Right atrium auricular region (tissue), 2 donors: Measurements from ENCODE around the gene ATG12. TPM values are rescaled to one million over a fixed set of nuclear protein-coding genes. Genes with fewer than 3 reads are reported as not detected.
"Not testable (repeated sequence)": the region's sequence is repeated elsewhere in the genome, so short reads cannot be mapped to it uniquely, and the experiment has no call there.

Source experiments
- DNase-seq: peaks from one replicate; pipeline ENCODE4 v3.0.0-alpha.2; 2019; ENCODE audit warnings: low spot score
- H3K27ac ChIP-seq, 2 donors: fragments of 200-600 bp; sonication (generic); 1 replicate in 1 of 2; 2 replicates in 1 of 2; pipeline ENCODE4 v1.5.1; 2016 to 2019
- H3K27me3 ChIP-seq, 2 donors: fragments of 200-600 bp; sonication (generic); one replicate each; pipeline versions ENCODE4 v1.5.1 to v1.6.0; 2017 to 2019
- H3K36me3 ChIP-seq: fragments of 200-600 bp; sonication (generic); one replicate; pipeline ENCODE4 v1.5.1; 2016
- H3K4me1 ChIP-seq, 2 donors: fragments of 200-600 bp; sonication (generic); one replicate each; pipeline versions ENCODE4 v1.5.1 to v1.6.0; 2017 to 2019
- H3K4me3 ChIP-seq, 2 donors: fragments of 200-600 bp; sonication (generic); 1 replicate in 1 of 2; 2 replicates in 1 of 2; pipeline ENCODE4 v1.5.1; 2017 to 2019; ENCODE audit warnings: mild to moderate bottlenecking in 1 of 2, moderate library complexity in 1 of 2
- H3K9me3 ChIP-seq, 2 donors: fragments of 200-600 bp; sonication (generic); one replicate each; pipeline ENCODE4 v1.5.1; 2019
- CTCF ChIP-seq, 2 donors: fragments of 200-600 bp; sonication (generic); IDR thresholded peaks; one replicate each; pipeline ENCODE4 v1.5.1; 2019; ENCODE audit warnings: antibody characterized with exemption in 2 of 2
- total RNA-seq, 2 donors: library from RNA; depleted of rRNA; stranded (reverse); fragments of >200 nt; gene quantifications; one replicate each; pipeline ENCODE4 v1.1.0, GENCODE V29; 2016

The ATG12 gene
- 10 to 100 TPM; 15.7 to 19.4 TPM for total RNA-seq

- H3K9me3 ChIP-seq, result no peaks in the 10 kb centered on the region
- H3K4me3 ChIP-seq, result peak within 1 kb of the TSS; percentile 86 to 88
- no peaks in the 10 kb centered on the region for H3K27me3 ChIP-seq
- peaks cover 8% of the 10 kb centered on the region for H3K36me3 ChIP-seq
- peak within 1 kb of the TSS; percentile 97 to 98 for H3K27ac ChIP-seq
- DNase-seq, result peak; percentile 90
- H3K4me1 ChIP-seq, result peaks cover 0 to 52% of the 10 kb centered on the region in 2 donors
- no peak for TF ChIP-seq CTCF (IDR thresholded peaks at IDR 0.05)
Measured at GRCh38 chr5:115841382-115842088, at the start of gene ATG12, which contains the start of gene AP3S1. Gene ATG12 (minus strand): TSS chr5:115841565. CDS start chr5:115841552, 13 bp downstream. Gene AP3S1 (plus strand): TSS chr5:115841935. CDS start chr5:115842038, 103 bp downstream.

GRCh38 chr5:115888027-115888426 is 46.7 kb upstream of the ATG12 start:
- Histone ChIP-seq H3K4me1 (no peaks in the 10 kb centered on the region), H3K27ac (no peak overlapping the region), H3K27me3 (no peaks in the 10 kb centered on the region), H3K36me3 (no peaks in the 10 kb centered on the region), H3K9me3 (no peaks in the 10 kb centered on the region), H3K4me3 (no peak overlapping the region)
- no peak for DNase-seq
- TF ChIP-seq CTCF (IDR thresholded peaks at IDR 0.05), result no peak

GRCh38 chr5:115885208-115885607 is 43.8 kb upstream of the ATG12 start:
- H3K27ac ChIP-seq, H3K4me3 ChIP-seq, H3K36me3 ChIP-seq, H3K9me3 ChIP-seq, H3K27me3 ChIP-seq, DNase-seq, H3K4me1 ChIP-seq: not testable (repeated sequence)

- H3K9me3 ChIP-seq, result no peaks in the 10 kb centered on the region
- TF ChIP-seq CTCF (IDR thresholded peaks at IDR 0.05), result no peak
- H3K4me1 ChIP-seq, result no peaks in the 10 kb centered on the region
- no peaks in the 10 kb centered on the region for H3K27me3 ChIP-seq
- no peak for DNase-seq
- no peak overlapping the region for H3K4me3 ChIP-seq
- H3K27ac ChIP-seq, result no peak overlapping the region
- peaks cover 9% of the 10 kb centered on the region for H3K36me3 ChIP-seq
Measured at GRCh38 chr5:115884704-115885103, 43.3 kb upstream of the ATG12 start.

GRCh38 chr5:115882434-115882833 is 41.1 kb upstream of the ATG12 start:
- not testable (repeated sequence) for DNase-seq, H3K4me1 ChIP-seq, H3K4me3 ChIP-seq, H3K27ac ChIP-seq, H3K36me3 ChIP-seq, H3K9me3 ChIP-seq, H3K27me3 ChIP-seq

- not testable (repeated sequence) for H3K4me1 ChIP-seq, H3K27me3 ChIP-seq, DNase-seq, H3K9me3 ChIP-seq, H3K36me3 ChIP-seq, H3K4me3 ChIP-seq, H3K27ac ChIP-seq
Measured at GRCh38 chr5:115877342-115877741, 36.0 kb upstream of the ATG12 start.

- no peak overlapping the region for H3K27ac ChIP-seq
- H3K36me3 ChIP-seq, result peaks cover 21% of the 10 kb centered on the region
- H3K4me3 ChIP-seq, result no peak overlapping the region
- H3K27me3 ChIP-seq, result no peaks in the 10 kb centered on the region
- no peak for DNase-seq
- TF ChIP-seq CTCF (IDR thresholded peaks at IDR 0.05), result peak in 1 of 2 donors; percentile 32
- H3K4me1 ChIP-seq, result no peaks in the 10 kb centered on the region
- H3K9me3 ChIP-seq, result no peaks in the 10 kb centered on the region
Measured at GRCh38 chr5:115875447-115875846, 34.1 kb upstream of the ATG12 start.
